Dendritic cell treated with granulocyte-macrophage colony-stimulating factor and Interleukin-4, amounts not matched to agents 40 ng/mL and 50 ng/mL, for 4 days (primary cell): ENCODE results near the gene POGLUT2.

Source experiments
- H3K27ac Mint-ChIP-seq: one replicate; pipeline ENCODE4 v1.8.0; 2022; ENCODE audit warnings: mild to moderate bottlenecking, mixed read lengths
- H3K27me3 Mint-ChIP-seq: one replicate; pipeline ENCODE4 v1.8.0; 2022; ENCODE audit warnings: mild to moderate bottlenecking, mixed read lengths
- H3K36me3 Mint-ChIP-seq: one replicate; pipeline ENCODE4 v1.8.0; 2022; ENCODE audit warnings: low read depth, mixed read lengths
- H3K4me1 Mint-ChIP-seq: one replicate; pipeline ENCODE4 v1.8.0; 2022; ENCODE audit warnings: low read depth, mixed read lengths
- H3K4me3 Mint-ChIP-seq: one replicate; pipeline ENCODE4 v1.8.0; 2022; ENCODE audit warnings: mild to moderate bottlenecking, moderate library complexity, mixed read lengths
- H3K9me3 Mint-ChIP-seq: one replicate; pipeline ENCODE4 v1.8.0; 2022; ENCODE audit warnings: mixed read lengths
- intact Hi-C: fragments of 100-400 bp; cut with micrococcal nuclease; formaldehyde crosslinking; loops from one replicate; pipeline ENCODE4 v1.15.0; 2022

Gene POGLUT2

GRCh38 chr13:102798581-102799425 is at the start of gene POGLUT2, which contains the start of gene BIVM:
POGLUT2 (minus strand) TSS chr13:102798976; CDS start chr13:102798670, 306 bp downstream.
BIVM (plus strand) TSS chr13:102799119; CDS start chr13:102807268, 8,149 bp downstream.
- Mint-ChIP-seq H3K9me3 (no peaks in the 10 kb centered on the region), H3K27ac (peak within 1 kb of the TSS; percentile 70), H3K27me3 (peaks cover 30% of the 10 kb centered on the region), H3K4me1 (peaks cover 25% of the 10 kb centered on the region), H3K4me3 (peak within 1 kb of the TSS; percentile 86), H3K36me3 (peaks cover 7% of the 10 kb centered on the region)
- intact Hi-C loops = loop anchor here (1.0 kb wide), 2 partner anchors 26 to 46 kb away; partner anchors contain the start of gene TEX30

DNA sequence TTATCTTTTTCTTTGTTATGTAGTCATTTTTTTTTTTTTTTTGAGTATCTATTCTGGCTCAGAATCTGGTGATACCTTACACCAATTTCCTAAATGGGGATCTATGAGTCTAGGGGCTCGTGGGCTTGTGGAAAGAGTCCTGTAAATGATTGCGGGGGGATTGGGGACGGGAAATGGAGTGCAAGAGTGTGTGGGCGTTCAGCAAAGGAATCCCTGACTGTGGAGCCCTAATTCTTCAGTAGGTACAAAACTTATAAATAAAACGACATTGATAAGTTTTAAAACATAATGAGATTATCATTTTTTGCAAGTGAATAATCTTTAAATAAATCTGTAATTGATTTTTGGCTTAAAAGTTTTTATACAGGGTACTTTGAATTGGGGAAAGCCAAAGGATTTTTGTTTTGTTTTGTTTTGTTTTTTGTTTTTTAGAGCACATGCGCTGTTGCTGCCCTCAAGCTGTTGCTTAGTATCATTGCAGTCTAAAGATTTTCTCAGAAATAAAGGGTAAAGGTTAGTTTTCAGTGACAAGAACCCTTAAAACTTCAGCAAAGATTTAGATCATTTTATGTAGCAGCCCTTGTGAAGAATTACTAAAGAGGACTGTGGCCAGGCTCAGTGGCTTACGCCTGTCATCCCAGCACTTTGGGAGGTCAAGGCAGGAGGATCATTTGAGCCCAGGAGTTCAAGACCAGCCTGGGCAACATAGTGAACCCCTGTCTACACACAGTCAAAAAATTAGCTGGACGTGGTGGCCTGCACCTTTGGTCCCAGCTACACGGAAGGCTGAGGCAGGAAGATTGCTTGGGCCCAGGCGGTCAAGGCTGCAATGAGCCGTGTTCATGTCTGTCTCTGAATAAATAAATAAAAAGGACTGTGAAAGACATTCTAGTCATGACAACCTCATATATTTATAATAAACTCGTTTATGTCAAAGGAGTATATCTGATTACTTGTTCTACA is 48.8 kb upstream of the POGLUT2 start:
- intact Hi-C loops = loop anchor here (10.0 kb wide), 1 partner anchor 453 kb away; no protein-coding TSS in a partner anchor
- H3K36me3 Mint-ChIP-seq = peaks cover 30% of the 10 kb centered on the region
- no peaks in the 10 kb centered on the region for H3K27me3 Mint-ChIP-seq
- H3K27ac Mint-ChIP-seq = peak overlapping the region; percentile 97
- peaks cover 32% of the 10 kb centered on the region for H3K4me1 Mint-ChIP-seq
- peak overlapping the region; percentile 89 for H3K4me3 Mint-ChIP-seq
- no peaks in the 10 kb centered on the region for H3K9me3 Mint-ChIP-seq

DNA sequence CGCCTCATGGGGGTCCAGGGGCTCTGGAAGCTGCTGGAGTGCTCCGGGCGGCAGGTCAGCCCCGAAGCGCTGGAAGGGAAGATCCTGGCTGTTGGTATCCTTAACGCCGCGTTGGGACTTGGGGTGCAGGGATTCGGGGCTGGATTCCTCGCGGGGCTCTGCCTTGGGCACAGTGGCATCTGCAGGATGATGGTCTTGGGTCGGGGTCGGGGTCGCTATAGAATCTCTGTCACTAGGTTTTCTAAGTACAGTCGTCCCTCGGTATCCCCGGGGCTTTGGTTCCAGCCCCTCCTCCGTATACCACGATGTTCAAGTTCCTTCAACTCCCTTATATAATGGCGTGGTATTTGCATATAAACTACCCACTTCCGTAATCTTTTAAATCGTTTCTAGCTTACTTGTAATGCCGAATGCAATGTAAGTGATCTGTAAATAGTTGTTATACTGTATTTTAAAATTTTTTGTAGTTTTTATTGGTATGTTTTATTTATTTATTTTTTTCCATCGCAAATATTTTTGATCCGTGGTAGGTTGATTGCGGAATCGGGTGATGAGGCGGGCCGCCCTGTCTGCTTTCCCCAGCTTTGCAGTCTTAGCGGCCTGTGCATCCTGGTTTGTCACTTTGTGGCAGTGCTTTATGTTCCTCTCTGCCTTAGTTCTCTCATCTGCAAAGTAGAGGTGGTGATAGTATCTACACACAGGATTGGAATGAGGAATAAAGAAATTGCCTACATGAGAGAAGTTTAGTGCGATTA is 47.7 kb upstream of the POGLUT2 start:
- intact Hi-C loops = loop anchor here (1.0 to 10.0 kb wide), 3 partner anchors 73 to 452 kb away; partner anchors contain the start of gene TEX30
- Mint-ChIP-seq H3K4me3 (peak overlapping the region; percentile 89), H3K36me3 (peaks cover 20% of the 10 kb centered on the region), H3K27ac (peak overlapping the region; percentile 97), H3K27me3 (no peaks in the 10 kb centered on the region), H3K9me3 (no peaks in the 10 kb centered on the region), H3K4me1 (peaks cover 32% of the 10 kb centered on the region)

- Mint-ChIP-seq H3K4me3 (peak within 1 kb of the TSS; percentile 89), H3K27ac (peak within 1 kb of the TSS; percentile 97), H3K36me3 (peaks cover 18% of the 10 kb centered on the region), H3K9me3 (no peaks in the 10 kb centered on the region), H3K27me3 (no peaks in the 10 kb centered on the region), H3K4me1 (peaks cover 31% of the 10 kb centered on the region)
- intact Hi-C loops = loop anchor here (1.0 to 10.0 kb wide), 5 partner anchors 46 to 451 kb away; partner anchors contain the start of genes BIVM, TEX30 and TPP2
These were observed 47.0 kb upstream of the POGLUT2 start, which contains the start of gene ERCC5 for GRCh38 chr13:102845630-102846260. ERCC5 (plus strand) TSS chr13:102846032; CDS start chr13:102846267, 235 bp downstream.

- no peaks in the 10 kb centered on the region for H3K9me3 Mint-ChIP-seq
- H3K36me3 Mint-ChIP-seq = peaks cover 13% of the 10 kb centered on the region
- H3K4me3 Mint-ChIP-seq = peak overlapping the region; percentile 89
- no peaks in the 10 kb centered on the region for H3K27me3 Mint-ChIP-seq
- H3K4me1 Mint-ChIP-seq = peaks cover 26% of the 10 kb centered on the region
- intact Hi-C loops = loop anchor here (1.0 to 10.0 kb wide), 3 partner anchors 46 to 450 kb away; partner anchors contain the start of genes BIVM and TPP2
- peak overlapping the region; percentile 97 for H3K27ac Mint-ChIP-seq
These were observed 46.5 kb upstream of the POGLUT2 start for GRCh38 chr13:102845289-102845629.

DNA sequence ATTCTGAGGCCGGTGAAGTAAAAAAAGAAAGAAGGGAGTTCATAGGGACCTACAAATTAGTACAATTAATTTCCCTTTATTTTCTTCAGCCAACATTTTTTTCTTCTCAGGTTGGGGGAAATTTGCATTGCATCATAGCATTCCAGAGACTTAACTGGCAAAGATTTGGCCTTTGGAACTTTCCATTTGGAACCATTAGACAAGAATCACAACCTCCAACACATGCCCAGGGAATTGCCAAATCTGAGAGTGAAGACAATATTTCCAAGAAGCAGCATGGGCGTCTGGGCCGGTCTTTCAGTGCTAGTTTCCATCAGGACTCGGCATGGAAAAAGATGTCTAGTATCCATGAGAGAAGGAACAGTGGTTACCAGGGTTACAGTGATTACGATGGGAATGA is 40.7 kb upstream of the POGLUT2 start:
- H3K27ac Mint-ChIP-seq = no peak overlapping the region
- intact Hi-C loops = no loop called here
- no peak overlapping the region for H3K4me3 Mint-ChIP-seq
- H3K36me3 Mint-ChIP-seq = peaks cover 29% of the 10 kb centered on the region
- peaks cover under 1% of the 10 kb centered on the region for H3K4me1 Mint-ChIP-seq
- no peaks in the 10 kb centered on the region for H3K27me3 Mint-ChIP-seq
- H3K9me3 Mint-ChIP-seq = no peaks in the 10 kb centered on the region

- no peaks in the 10 kb centered on the region for H3K4me1 Mint-ChIP-seq
These were observed 40.2 kb upstream of the POGLUT2 start for GRCh38 chr13:102838982-102839381.

DNA sequence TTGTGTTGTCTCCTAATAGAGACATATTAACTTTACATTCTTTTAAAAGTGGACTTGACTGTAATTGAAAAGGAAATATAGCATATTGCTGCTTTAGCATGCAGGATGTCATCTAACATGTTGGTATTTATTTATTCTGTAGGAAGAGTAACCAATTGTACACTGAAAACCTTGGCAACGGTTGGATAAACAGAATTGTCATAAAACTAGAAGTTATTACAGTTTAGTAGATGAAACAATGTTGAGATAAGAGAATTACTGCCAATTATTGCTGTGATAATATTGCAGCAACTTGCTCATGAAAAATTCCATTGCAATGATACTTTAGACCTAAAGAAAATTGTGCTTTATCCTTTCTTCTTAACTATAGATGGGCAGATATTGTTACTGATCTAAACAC is 39.5 kb upstream of the POGLUT2 start:
- intact Hi-C loops = no loop called here
- no peak overlapping the region for H3K4me3 Mint-ChIP-seq
- no peak overlapping the region for H3K27ac Mint-ChIP-seq
- no peaks in the 10 kb centered on the region for H3K9me3 Mint-ChIP-seq
- peaks cover 29% of the 10 kb centered on the region for H3K36me3 Mint-ChIP-seq
- H3K4me1 Mint-ChIP-seq = no peaks in the 10 kb centered on the region
- H3K27me3 Mint-ChIP-seq = no peaks in the 10 kb centered on the region

More at GRCh38 chr13:102838982-102839381, 40.2 kb upstream of the POGLUT2 start:
- Mint-ChIP-seq H3K4me3 (no peak overlapping the region), H3K36me3 (peaks cover 29% of the 10 kb centered on the region), H3K9me3 (no peaks in the 10 kb centered on the region), H3K27me3 (no peaks in the 10 kb centered on the region), H3K27ac (no peak overlapping the region)
- intact Hi-C loops = no loop called here

DNA sequence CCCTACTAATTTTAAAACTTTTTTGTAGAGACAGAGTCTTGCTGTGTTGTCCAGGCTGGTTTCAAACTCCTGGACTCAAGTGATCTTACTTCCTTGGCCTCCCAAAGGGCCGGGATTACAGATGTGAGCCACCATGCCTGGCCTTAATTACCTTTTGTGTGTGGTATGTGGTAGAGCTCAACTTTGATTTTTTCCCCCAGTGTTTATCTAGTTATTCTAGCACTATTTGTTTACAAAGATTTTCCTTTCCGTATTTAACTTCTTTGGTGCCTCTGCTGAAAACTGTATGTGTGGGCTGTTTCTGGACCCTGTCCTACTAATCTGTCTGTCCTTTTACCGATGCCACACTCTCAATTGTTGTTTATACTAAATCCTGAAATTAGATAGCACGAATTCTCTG is 37.7 kb upstream of the POGLUT2 start:
- no peaks in the 10 kb centered on the region for H3K9me3 Mint-ChIP-seq
- H3K4me3 Mint-ChIP-seq = no peak overlapping the region
- intact Hi-C loops = no loop called here
- no peaks in the 10 kb centered on the region for H3K27me3 Mint-ChIP-seq
- H3K27ac Mint-ChIP-seq = no peak overlapping the region
- no peaks in the 10 kb centered on the region for H3K4me1 Mint-ChIP-seq
- peaks cover 29% of the 10 kb centered on the region for H3K36me3 Mint-ChIP-seq

DNA sequence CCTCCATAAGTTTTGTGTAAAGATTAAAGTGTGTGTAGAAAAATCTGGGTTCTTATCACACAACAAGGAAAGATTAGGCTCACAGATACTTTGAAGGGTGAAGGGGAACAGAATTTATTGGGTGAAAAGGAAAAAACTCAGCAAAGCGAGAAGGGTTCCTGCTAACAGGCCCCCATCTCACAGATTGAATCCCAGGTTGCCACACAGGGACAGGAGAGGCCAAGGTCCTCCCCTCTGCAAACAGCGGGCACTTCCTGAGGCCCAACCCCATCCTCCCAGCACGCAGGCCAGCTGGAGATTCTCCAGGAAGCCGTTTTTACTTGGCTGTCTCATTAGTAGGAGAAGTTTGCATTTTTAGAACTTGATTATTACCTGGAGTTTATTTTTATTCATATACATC is 31.9 kb upstream of the POGLUT2 start:
- no peaks in the 10 kb centered on the region for H3K4me1 Mint-ChIP-seq
- H3K9me3 Mint-ChIP-seq = no peaks in the 10 kb centered on the region
- H3K4me3 Mint-ChIP-seq = no peak overlapping the region
- intact Hi-C loops = no loop called here
- H3K36me3 Mint-ChIP-seq = peaks cover 12% of the 10 kb centered on the region
- no peaks in the 10 kb centered on the region for H3K27me3 Mint-ChIP-seq
- H3K27ac Mint-ChIP-seq = no peak overlapping the region

DNA sequence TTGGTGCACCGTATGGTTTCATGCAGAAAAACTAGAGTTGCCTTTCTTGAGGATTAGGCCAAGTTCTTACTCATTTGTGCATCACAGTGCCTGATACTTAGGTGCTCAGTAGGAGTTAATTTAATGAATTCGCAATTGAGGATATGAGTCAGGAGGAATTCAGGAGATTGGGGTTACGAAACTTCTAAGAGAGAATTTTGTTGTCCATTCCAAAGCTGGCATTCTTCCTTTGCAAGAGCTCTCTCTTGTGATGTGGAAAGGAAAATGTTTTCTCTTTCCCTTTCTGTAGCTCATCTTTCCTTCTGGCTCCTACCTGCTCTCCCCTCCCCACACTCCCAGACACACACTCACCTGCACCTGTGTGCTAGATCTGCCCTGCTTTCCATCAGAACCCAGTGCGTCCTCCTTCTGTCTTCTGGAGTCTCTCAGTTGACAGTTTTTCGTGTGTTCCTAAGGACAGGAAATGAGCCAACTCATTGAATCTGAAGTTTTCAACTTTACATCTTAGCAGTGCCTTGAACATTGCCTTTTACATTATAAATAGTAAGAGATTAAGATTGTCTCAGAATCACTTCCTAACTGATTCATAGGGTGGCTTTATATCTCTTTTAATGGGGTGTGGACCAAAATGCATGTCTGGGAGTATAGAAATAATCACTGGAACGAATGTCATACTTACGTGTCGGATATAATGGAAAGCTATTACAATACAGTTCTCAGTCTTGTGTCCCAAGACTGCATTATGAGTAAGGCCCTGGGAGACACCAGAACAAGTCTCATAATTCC is 27.3 kb upstream of the POGLUT2 start:
- Mint-ChIP-seq H3K36me3 (peaks cover 17% of the 10 kb centered on the region), H3K4me3 (no peak overlapping the region), H3K27ac (no peak overlapping the region), H3K9me3 (no peaks in the 10 kb centered on the region), H3K27me3 (no peaks in the 10 kb centered on the region), H3K4me1 (no peaks in the 10 kb centered on the region)
- intact Hi-C loops = no loop called here

DNA sequence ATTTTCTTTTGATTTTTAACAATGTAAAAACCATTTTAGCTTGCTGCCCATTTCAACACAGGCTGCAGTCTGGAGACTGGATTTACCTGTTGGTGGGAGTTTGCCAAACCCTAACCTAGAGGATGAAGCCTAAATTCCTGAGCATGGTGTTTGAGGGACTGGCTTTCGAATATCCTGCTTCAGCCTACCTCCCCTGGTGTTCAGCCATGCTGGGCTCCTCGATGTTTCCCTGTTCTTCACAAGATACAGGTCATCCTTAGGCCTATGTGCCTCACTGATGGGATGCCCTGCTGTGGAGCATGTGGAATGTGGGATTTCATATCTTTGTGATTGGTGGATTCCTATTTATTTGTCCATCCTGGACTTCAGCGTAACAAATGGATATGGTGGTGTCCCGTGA is 26.6 kb upstream of the POGLUT2 start:
- Mint-ChIP-seq H3K4me3 (no peak overlapping the region), H3K9me3 (no peaks in the 10 kb centered on the region), H3K27ac (no peak overlapping the region), H3K36me3 (peaks cover 20% of the 10 kb centered on the region), H3K4me1 (no peaks in the 10 kb centered on the region), H3K27me3 (no peaks in the 10 kb centered on the region)
- intact Hi-C loops = no loop called here
